MM.1S (cell line): ENCODE data around the gene SLC2A10.

Experiments
- CTCF ChIP-seq: fragments of 300-600 bp; sonication (generic); IDR thresholded peaks from 2 replicates; pipeline ENCODE4 v1.5.1; 2016; ENCODE audit warnings: antibody characterized with exemption, low read length, mixed read lengths
- EZH2 ChIP-seq: fragments of 300-600 bp; sonication (generic); optimal IDR thresholded peaks from 2 replicates; pipeline ENCODE3; 2017; ENCODE audit warnings: low read depth, mild to moderate bottlenecking, antibody characterized with exemption, low read length, mixed read lengths
- EZH2phosphoT487 ChIP-seq: fragments of 300-600 bp; sonication (generic); IDR thresholded peaks from 2 replicates; pipeline ENCODE4 v1.6.1; 2018; ENCODE audit warnings: antibody characterized with exemption, low read length

- no peak for TF ChIP-seq CTCF
- no peak for TF ChIP-seq EZH2
- no peak for TF ChIP-seq EZH2phosphoT487
Measured at GRCh38 chr20:46735436-46735835, 26.0 kb downstream of the SLC2A10 start.
